Pons (tissue), 1 donor: Measurements from ENCODE around the gene SEMA3D.
"Not testable (repeated sequence)": the region's sequence is repeated elsewhere in the genome, so short reads cannot be mapped to it uniquely, and the experiment has no call there.

ENCODE experiments used
- DNase-seq: peaks from one replicate; pipeline ENCODE4 v3.0.0-alpha.2; 2016; ENCODE audit warnings: low spot score

The SEMA3D gene

DNA sequence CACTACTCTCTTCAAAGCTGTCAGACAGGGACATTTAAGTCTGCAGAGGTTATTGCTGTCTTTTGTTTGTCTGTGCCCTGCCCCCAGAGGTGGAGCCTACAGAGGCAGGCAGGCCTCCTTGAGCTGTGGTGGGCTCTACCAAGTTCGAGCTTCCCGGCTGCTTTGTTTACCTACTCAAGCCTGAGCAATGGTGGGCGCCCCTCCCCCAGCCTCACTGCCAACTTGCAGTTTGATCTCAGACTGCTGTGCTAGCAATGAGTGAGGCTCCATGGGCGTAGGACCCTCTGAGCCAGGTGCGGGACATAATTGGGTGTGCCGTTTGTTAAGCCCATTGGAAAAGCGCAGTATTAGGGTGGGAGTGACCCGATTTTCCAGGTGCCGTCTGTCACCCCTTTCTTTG is 193.9 kb downstream of the SEMA3D start:
- DNase-seq: not testable (repeated sequence)

DNA sequence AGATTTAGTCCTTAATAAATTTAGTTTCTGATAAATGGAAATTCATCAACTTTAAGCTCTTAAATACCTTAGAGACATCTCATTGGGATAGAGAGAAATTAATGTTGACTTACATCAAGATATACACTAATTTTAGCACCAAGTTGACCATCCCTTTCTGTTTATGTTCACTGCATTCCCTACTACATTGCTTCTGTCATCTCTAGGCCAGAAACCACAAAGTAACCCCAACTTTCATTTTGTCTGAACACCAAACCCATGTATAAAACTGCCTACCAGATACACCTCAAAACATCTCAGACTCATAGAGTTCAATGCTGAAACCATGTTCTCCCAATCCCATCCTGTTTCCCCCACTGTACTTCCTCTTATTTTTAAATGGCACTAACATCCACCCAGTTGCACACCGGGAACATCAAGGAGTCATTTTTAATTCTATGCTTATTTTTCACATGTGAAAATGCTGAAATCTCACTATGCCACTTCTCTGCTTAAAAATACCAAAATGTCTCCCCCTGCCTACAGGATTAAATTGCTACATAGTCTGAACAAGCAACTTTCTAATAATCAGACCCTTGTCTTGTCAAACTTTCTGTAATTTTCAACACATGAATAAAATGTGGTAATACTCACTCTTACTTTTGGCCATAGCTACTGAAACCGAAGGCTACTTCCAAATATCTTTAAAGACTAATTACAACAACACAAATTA is 201.6 kb downstream of the SEMA3D start:
- DNase-seq: no peak

DNA sequence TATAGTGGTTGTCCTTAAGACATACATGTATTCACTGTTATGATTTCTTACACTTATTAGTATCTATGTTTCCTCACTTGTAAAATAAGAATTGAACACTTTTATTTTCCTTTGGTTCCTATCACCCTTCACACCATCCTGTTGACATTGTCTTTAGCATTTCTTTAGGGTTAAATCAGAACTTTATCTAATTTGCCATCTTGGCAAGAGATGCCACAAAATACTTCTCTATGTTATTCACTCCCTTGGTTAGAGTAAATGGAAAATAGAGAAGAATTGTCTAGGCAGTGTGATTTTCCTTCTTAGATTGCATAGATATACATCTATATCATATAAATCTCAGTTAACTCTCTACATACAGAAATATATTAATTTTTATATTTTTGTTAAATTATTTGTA is 204.7 kb downstream of the SEMA3D start:
- DNase-seq: no peak

DNA sequence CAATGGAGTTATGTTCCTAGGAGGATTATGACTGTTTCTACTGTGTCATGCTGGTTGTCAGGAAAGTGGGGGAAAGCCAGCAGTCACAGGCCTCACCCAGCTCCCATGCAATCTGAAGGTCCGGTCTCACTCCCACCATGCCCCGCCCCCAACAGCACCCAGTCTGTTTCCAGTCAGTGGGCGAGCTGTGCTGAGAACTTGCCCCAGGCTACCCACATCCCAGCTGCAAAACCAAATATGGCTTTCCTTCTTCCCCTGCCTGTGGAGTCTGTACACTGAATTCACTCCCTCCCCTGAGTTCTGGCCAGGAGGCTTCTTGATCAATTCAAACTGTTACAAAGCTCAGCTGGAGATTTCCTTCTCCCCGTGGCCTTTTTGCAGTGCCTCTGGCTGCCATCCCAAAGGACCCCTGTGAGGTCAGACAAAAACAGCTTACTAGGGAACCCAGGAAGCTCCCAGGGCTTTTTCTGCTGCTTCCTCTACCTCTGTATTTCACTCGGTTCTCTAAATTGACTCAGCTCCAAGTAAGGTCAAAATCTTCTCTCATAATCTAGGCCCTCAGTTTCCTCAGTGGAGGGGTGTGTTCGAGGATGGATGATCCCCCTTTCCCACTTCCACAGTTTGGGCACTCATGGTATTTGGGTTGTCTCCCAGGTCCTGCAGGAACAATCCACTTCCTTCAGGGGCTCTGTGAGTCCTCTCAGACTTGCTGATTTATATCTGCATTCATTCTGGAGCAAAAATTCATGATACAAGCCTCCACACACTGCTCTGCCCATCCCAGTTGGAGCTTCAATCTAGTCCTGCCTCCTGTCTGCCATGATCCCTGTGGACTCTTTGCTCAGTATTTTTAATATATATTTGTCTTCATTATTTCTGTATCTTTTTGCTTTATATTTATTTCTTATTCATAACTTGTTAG is 205.5 kb downstream of the SEMA3D start:
- no peak for DNase-seq

DNA sequence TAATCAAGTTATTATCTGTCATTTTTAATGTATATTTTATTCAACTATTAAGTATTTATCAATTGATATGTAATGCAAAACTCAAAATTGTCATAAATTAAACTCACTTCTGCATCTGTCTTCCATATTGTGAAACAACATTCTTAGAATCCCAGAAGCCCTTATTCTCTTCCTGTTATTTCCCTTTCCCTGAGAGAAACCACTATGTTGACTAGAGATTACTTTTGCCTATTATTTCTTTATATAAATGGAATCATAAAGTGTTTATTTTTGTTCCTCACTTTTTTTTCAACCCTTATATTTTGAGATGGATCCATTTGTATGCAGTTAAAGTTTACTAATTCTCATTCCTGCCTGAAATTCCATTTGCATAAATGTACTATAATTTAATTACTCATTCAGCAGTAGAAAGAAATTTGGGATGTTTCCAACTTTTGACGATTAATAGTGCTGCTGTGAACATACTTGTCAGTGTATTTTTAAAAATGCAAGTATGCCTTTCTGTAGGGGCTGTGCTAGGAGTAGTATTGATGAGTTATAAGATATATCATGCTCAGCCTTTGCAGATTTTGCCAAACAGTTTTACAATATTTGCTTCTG is 211.2 kb downstream of the SEMA3D start:
- no peak for DNase-seq

DNA sequence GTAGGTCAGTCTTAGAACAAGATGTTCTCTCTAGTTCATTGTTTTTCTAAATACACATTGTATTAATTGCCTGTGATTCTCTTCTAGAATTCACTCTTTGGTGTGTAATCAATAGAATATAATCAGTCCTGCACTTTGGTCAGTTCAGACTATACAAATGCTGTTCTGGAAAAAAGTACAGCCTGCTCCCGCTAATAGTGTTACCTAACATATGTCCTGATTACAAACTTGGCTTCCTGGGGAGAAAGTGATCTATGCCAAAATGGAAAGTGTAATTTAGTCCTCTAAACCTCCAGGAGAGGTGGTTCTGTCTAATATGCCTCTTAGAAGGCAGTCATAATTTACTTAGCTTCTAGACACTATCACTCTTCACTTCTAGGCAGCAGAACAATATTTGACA is 215.5 kb downstream of the SEMA3D start:
- peak; percentile 8 for DNase-seq

DNA sequence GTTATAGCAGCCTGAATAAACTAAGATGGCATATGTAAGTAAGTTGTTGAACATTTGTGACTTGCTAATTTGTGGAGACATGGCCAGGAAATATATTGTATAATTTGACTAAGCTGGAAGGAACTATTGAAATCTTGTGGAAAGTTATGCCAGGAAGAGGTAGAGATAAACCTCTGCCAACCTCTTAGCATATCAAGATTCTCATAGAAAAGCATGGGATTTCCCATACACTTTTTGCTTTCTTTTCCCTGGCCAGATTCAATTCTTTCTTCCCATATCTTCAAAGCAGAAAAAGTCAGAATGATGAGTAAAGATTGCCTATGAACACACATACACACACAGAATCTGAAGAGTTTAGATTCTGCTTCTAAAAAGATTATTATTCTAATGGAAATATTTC is 216.2 kb downstream of the SEMA3D start:
- DNase-seq: no peak

DNA sequence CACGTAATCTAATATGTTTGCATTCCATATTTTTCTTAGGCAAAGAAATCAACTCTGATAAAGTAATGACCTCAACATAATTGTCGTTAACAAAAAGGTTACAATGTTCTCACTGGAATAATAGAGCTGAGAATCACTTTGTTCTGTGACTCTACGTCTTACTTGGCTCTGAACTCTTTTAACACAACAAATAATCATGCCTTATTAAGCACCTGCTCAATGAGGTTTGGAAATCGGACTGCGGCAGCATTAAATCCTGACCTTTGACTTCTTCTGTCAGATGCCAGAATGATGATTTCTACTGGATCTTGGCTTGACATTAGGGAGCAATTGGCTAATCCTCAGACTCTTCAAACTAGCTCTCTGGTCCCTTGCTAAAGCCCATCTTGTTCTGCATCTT is 233.6 kb downstream of the SEMA3D start:
- DNase-seq: no peak

DNA sequence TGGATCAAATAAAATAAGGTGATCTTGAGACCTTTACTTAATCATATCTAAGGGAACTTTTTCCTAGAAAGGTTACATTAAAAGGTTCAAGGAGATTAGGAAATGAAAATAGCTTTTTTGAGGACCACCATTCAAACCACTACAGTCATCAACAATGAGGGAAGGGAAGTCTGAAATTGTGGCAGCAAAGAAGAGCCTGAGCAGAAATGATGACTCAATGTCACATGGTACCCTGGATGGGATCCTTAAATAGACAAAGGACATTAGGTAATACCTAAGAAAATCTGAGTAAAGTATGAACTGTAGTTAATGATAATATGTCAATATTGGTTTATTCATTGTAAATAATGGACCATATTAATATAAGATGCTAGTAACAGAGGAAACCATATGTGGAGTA is 236.0 kb downstream of the SEMA3D start:
- no peak for DNase-seq

DNA sequence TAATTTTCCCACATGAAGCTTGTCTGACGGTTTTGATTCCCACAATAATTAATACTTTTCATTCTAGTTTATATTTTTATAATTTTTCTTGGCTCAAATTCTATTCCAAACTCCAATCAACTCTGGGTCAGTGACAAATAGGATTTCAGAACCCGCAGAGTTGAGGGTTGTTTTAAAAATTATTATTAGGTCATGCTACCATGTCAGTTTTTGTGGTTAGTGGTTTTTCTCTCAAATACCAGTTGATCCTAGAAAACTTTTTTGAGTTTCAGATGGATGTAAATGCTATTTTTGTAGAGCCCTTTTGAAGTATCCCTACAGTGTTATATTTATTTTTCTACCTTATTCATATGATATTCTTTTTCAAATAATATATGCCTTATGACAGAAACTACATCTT is 237.4 kb downstream of the SEMA3D start:
- DNase-seq: no peak

DNA sequence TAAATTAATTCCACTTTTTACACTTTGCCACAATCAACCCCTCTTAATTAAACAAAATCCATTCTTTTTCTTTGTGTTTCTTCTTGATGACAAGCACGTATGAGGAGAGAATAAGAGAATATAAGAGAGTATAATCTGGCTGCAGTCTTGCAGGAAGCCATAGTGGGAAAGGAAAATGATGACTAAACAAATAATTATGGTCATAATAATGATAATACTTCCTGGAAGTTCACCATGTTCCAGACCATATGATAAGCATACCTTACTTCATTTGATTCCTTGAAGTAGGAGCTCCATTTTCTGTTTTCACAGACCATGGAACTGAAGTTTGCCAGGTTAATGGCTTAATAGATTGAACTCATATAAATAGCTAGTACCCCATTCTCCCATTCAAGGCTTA is 237.8 kb downstream of the SEMA3D start:
- no peak for DNase-seq

DNA sequence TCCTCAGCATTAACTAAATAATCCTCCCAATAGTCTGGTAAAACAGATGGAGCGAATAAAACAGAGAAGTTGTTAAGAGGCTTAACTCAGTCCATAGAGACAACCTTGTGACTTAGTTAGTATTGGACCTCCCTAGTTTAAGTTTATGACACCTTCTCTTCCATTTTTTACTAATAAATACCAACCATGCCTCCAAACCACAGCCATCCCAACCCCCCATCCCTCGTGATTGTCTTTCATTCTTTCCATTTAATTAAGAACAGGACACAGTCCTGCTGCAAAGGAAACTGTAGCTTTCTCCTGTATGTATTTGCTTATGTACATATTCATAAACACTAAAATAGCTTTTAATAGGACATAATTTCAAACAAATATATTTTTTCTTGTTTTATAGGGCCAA is 238.2 kb downstream of the SEMA3D start:
- no peak for DNase-seq

DNA sequence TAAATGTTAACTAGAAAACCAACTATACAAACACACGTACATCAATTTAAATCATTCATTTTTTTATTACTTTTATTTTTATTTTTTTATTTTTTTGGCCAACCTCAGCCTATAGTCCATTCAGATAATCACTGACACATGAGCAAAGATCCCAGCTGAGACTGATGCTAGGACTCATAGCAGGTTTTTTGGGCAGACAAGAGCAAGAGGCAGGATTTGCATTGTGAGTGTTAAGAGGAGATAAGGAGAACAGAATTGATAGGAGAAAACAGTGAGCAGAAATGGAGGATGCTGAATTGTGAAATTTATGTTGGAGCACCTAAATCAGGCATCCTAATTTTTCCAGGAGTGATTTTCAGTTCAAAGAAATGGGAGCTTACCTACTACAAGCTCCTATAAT is 240.3 kb downstream of the SEMA3D start:
- DNase-seq: no peak
